Measurements from ENCODE around the gene MRI1. TPM values are rescaled to one million over a fixed set of nuclear protein-coding genes. Genes with fewer than 3 reads are reported as not detected.
A peak's percentile ranks its signal among the peaks of the same experiment; 100 is the strongest.

MRI1 gene
- total RNA-seq, 1 experiment from 2014 or later = 29.9 TPM

GRCh38 chr19:13765395-13766094, 1.2 kb downstream of the MRI1 start:
- POLR2A ChIA-PET = interaction anchor here (0.6 to 2.1 kb wide), 2 partner anchors 9 to 380 kb away, joined by 3 to 6 read pairs; partner anchors contain the start of gene C19orf53
- peaks cover 18% of the 10 kb centered on the region for H3K36me3 Mint-ChIP-seq
- no peak for DNase-seq (ENCODE audit: low spot score)

GRCh38 chr19:13766095-13766481, 1.8 kb downstream of the MRI1 start:
- no peak for TF ChIP-seq KAT7 (CRISPR knock-in tag; IDR thresholded peaks at IDR 0.05; ENCODE audit: borderline replicate concordance)
- no peak for TF ChIP-seq ZNF671 (CRISPR knock-in tag; IDR thresholded peaks at IDR 0.05)
- no peak for TF ChIP-seq ERG (CRISPR knock-in tag; IDR thresholded peaks at IDR 0.05)
- no peak for TF ChIP-seq E2F4 (CRISPR knock-in tag; IDR thresholded peaks at IDR 0.05; ENCODE audit: borderline replicate concordance, low read depth)
- TF ChIP-seq ZNF232 (CRISPR knock-in tag; IDR thresholded peaks at IDR 0.05) = 0 out of 2 replicates have a peak, but pooled peaks have one; percentile 7
- DNase-seq (ENCODE audit: low spot score) (no peak), ATAC-seq (no peak)
- H3K27me3 Mint-ChIP-seq (ENCODE audit: low read depth) = peaks cover 4% of the 10 kb centered on the region; the same call in 1 of the 2 replicates
- H3K4me1 Mint-ChIP-seq = peaks cover 7% of the 10 kb centered on the region
- H3K36me3 Mint-ChIP-seq = peaks cover 16% of the 10 kb centered on the region
- POLR2A ChIA-PET = interaction anchor here (2.1 kb wide), 1 partner anchor 8 kb away, joined by 6 read pairs; the partner anchor contains the start of gene C19orf53
- CTCF ChIA-PET = interaction anchor here (1.2 to 2.1 kb wide), 2 partner anchors 15 to 18 kb away, joined by 6 to 8 read pairs; a partner anchor contains a TSS
- H3K27ac Mint-ChIP-seq = no peak overlapping the region
- peak overlapping the region; percentile 77; the same call in 1 of the 2 replicates for H3K4me3 Mint-ChIP-seq
- H3K9me3 Mint-ChIP-seq = no peaks in the 10 kb centered on the region

More at GRCh38 chr19:13765395-13766094, 1.2 kb downstream of the MRI1 start:
- Mint-ChIP-seq H3K4me3 (peak overlapping the region; percentile 77), H3K27me3 (ENCODE audit: low read depth) (peaks cover 4% of the 10 kb centered on the region; the same call in 1 of the 2 replicates), H3K27ac (peak overlapping the region; percentile 54), H3K9me3 (no peaks in the 10 kb centered on the region), H3K4me1 (peaks cover 7% of the 10 kb centered on the region)
- TF ChIP-seq NR3C1 (CRISPR knock-in tag; conservative IDR thresholded peaks at IDR 0.05; ENCODE audit: low read depth) (no peak), ZNF232 (CRISPR knock-in tag; IDR thresholded peaks at IDR 0.05) (0 out of 2 replicates have a peak, but pooled peaks have one; percentile 33)
- peak; percentile 62 for ATAC-seq
- CTCF ChIA-PET = interaction anchor here (1.0 to 2.1 kb wide), 6 partner anchors 14 to 324 kb away, joined by 3 to 8 read pairs (median 6); a partner anchor contains a TSS

GRCh38 chr19:13768510-13768909, 4.2 kb downstream of the MRI1 start:
- ChIA-PET POLR2A (no interaction called here), CTCF (interaction anchor here (0.5 kb wide), 1 partner anchor 677 kb away, joined by 3 read pairs; no protein-coding TSS in a partner anchor)
- TF ChIP-seq HMGXB4 (CRISPR knock-in tag; IDR thresholded peaks at IDR 0.05) (no peak), USF2 (CRISPR knock-in tag; IDR thresholded peaks at IDR 0.05) (no peak), NR3C1 (CRISPR knock-in tag; conservative IDR thresholded peaks at IDR 0.05; ENCODE audit: low read depth) (no peak)
- no peak for DNase-seq (ENCODE audit: low spot score)
- no peak overlapping the region for H3K4me3 Mint-ChIP-seq
- H3K9me3 Mint-ChIP-seq = no peaks in the 10 kb centered on the region
- H3K27me3 Mint-ChIP-seq (ENCODE audit: low read depth) = peaks cover 4% of the 10 kb centered on the region; the same call in 1 of the 2 replicates
- H3K27ac Mint-ChIP-seq = no peak overlapping the region
- H3K4me1 Mint-ChIP-seq = peaks cover 7% of the 10 kb centered on the region
- no peak for ATAC-seq
- H3K36me3 Mint-ChIP-seq = peaks cover 11% of the 10 kb centered on the region; the same call in 1 of the 2 replicates

- CTCF ChIA-PET = no interaction called here
- Mint-ChIP-seq H3K4me3 (no peak overlapping the region), H3K36me3 (peaks cover 11% of the 10 kb centered on the region; the same call in 1 of the 2 replicates), H3K4me1 (peaks cover 9% of the 10 kb centered on the region), H3K9me3 (no peaks in the 10 kb centered on the region), H3K27ac (no peak overlapping the region), H3K27me3 (ENCODE audit: low read depth) (peaks cover 4% of the 10 kb centered on the region; the same call in 1 of the 2 replicates)
- ATAC-seq (no peak), DNase-seq (ENCODE audit: low spot score) (no peak)
- POLR2A ChIA-PET = no interaction called here
- no peak for TF ChIP-seq PRDM15 (CRISPR knock-in tag; IDR thresholded peaks at IDR 0.05)
- no peak for TF ChIP-seq ARID4B (CRISPR knock-in tag; IDR thresholded peaks at IDR 0.05; ENCODE audit: borderline replicate concordance)
- no peak for TF ChIP-seq PRRX2 (CRISPR knock-in tag; IDR thresholded peaks at IDR 0.05)
Observed at GRCh38 chr19:13770013-13770635, 5.8 kb downstream of the MRI1 start.
